GM12878 (cell line): ENCODE data around the gene SNAP23.

ENCODE experiments used
- BHLHE40 ChIP-seq, 2 experiments: fragments of 450-650 bp in 1 of 2; IDR thresholded peaks; 2 replicates each; pipeline ENCODE4 v1.6.1; 2011 to 2017; ENCODE audit warnings: low read depth in 2 of 2, borderline replicate concordance in 1 of 2, improper control_type of control experiment in 1 of 2, low read length in 1 of 2, mild to moderate bottlenecking in 1 of 2
- CREM ChIP-seq: IDR thresholded peaks from 2 replicates; pipeline ENCODE4 v1.6.1; 2014; ENCODE audit warnings: antibody characterized with exemption, low read depth
- CTCF ChIP-seq, 3 experiments: IDR thresholded peaks in 2 of 3; conservative IDR thresholded peaks in 1 of 3; 2 replicates each; pipeline ENCODE4 v1.5.1; 2011; ENCODE audit warnings: low read depth in 3 of 3, low read length in 3 of 3, mild to moderate bottlenecking in 3 of 3, control low read depth in 2 of 3, moderate library complexity in 2 of 3, inconsistent platforms in 1 of 3, mixed read lengths in 1 of 3; ENCODE audit not compliant: control insufficient read depth in 2 of 3, insufficient read depth in 1 of 3; ENCODE audit errors: extremely low read depth in 1 of 3
- CUX1 ChIP-seq: IDR thresholded peaks from 2 replicates; pipeline ENCODE4 v1.6.1; 2012; ENCODE audit warnings: improper control_type of control experiment, low read depth, low read length; ENCODE audit not compliant: insufficient replicate concordance
- EZH2 ChIP-seq: IDR thresholded peaks from 2 replicates; pipeline ENCODE4 v1.6.1; 2012; ENCODE audit warnings: low read depth, mild to moderate bottlenecking, control low read depth, inconsistent platforms, low read length, borderline replicate concordance; ENCODE audit not compliant: control insufficient read depth
- NR2C1 ChIP-seq: fragments of 450-650 bp; IDR thresholded peaks from 2 replicates; pipeline ENCODE4 v1.6.1; 2017; ENCODE audit warnings: antibody characterized with exemption, mild to moderate bottlenecking, moderate library complexity
- PAX8 ChIP-seq: fragments of 450-650 bp; IDR thresholded peaks from 2 replicates; pipeline ENCODE4 v1.6.1; 2017; ENCODE audit warnings: mild to moderate bottlenecking, moderate library complexity
- PBX3 ChIP-seq: IDR thresholded peaks from 2 replicates; pipeline ENCODE4 v1.6.1; 2011; ENCODE audit warnings: mild to moderate bottlenecking, low read depth, low read length, moderate library complexity; ENCODE audit not compliant: insufficient replicate concordance
- RAD51 ChIP-seq: fragments of 450-650 bp; IDR thresholded peaks from 2 replicates; pipeline ENCODE4 v1.6.1; 2016; ENCODE audit warnings: moderate library complexity, mild to moderate bottlenecking, inconsistent platforms
- SIN3A ChIP-seq: IDR thresholded peaks from 2 replicates; pipeline ENCODE4 v1.6.1; 2012; ENCODE audit warnings: low read depth, low read length, improper control_type of control experiment
- TAF1 ChIP-seq: IDR thresholded peaks from 2 replicates; pipeline ENCODE4 v1.6.1; 2011; ENCODE audit warnings: mild to moderate bottlenecking, low read depth, low read length, borderline replicate concordance

GRCh38 chr15:42483677-42484076 lies 11.8 kb upstream of the SNAP23 start:
- TF ChIP-seq CTCF (IDR thresholded peaks at IDR 0.05 in 2 of 3, conservative IDR thresholded peaks at IDR 0.05 in 1 of 3; ENCODE audit: control insufficient read depth in 2 of 3, extremely low read depth in 1 of 3, insufficient read depth in 1 of 3, low read depth in 3 of 3, low read length in 3 of 3) (no peak), PBX3 (no peak), TAF1 (no peak), NR2C1 (no peak), PAX8 (no peak), EZH2 (no peak), BHLHE40 (IDR thresholded peaks at IDR 0.05; ENCODE audit: borderline replicate concordance in 1 of 2, low read depth in 2 of 2, low read length in 1 of 2) (no peak), RAD51 (no peak), SIN3A (no peak), CUX1 (no peak), CREM (no peak)
